ENCODE data around the gene LCLAT1. TPM values are rescaled to one million over a fixed set of nuclear protein-coding genes. Genes with fewer than 3 reads are reported as not detected.

Gene LCLAT1
- total RNA-seq, 2 experiments from 2014 or later: 18.6 to 22.8 TPM

DNA sequence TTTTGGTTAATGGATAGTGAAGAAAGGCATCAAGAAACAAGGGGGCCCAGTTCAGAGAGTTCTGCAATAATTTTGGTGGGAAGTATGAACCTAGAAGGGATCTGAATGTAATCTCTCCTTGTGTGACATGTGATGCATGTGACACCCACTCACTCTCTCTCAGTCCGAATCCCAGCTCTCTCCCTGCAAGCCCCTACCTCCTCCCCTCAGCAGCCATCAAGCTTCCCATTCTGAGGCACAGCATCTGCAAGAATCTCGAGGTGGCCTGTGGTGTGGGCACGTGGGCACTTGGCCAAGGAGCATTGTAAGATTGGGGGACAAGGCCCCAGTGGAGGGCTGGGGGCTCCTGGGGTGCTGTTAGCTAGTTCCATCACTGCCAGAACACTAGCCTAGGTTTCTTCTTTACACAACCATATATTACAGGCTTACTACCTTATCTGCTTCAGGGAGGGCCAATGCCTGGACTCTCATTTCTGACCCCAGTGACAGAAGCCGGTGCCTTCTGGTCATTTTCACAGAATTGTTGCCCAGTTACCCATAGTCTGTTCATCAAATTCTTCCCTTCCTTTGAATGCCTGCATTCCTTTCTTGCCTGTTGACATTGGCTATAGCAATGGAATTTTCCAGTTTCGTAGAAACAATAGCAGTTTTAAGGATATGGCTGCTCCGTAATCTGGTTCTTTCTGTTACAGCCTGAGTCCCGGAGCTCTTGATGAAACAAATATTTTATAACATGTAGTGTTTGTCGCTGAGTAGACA, 13.3 kb upstream of the LCLAT1 start:
- Mint-ChIP-seq H3K27me3 (no peaks in the 10 kb centered on the region), H3K4me3 (no peak overlapping the region), H3K4me1 (peaks cover 4% of the 10 kb centered on the region), H3K9me3 (ENCODE audit: low read depth) (no peaks in the 10 kb centered on the region), H3K27ac (no peak overlapping the region), H3K36me3 (no peaks in the 10 kb centered on the region)
- ATAC-seq (no peak), DNase-seq (no peak)
- CTCF ChIA-PET: no interaction called here

DNA sequence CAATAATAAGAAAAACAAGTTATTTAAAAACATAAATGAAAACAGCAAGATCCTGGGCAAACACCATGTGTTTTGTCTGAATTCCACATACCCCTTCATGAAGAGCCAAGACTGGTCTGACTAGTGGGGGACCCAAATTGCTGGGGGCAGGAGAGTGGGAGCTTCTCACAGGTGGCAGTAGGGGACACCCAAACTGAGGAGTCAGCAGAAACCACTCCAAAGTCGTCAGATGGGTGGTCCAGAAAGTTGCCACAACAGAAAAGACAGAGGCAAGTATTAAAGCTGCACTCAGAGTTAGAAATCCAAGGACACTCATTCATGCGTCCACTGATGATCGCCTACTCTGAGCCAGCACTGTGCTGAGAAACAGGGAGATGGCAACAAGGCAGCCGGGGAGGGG, 12.3 kb upstream of the LCLAT1 start:
- no peaks in the 10 kb centered on the region for H3K27me3 Mint-ChIP-seq
- ATAC-seq (no peak), DNase-seq (no peak)
- peaks cover 4% of the 10 kb centered on the region for H3K4me1 Mint-ChIP-seq
- H3K9me3 Mint-ChIP-seq (ENCODE audit: low read depth): no peaks in the 10 kb centered on the region
- no peaks in the 10 kb centered on the region for H3K36me3 Mint-ChIP-seq
- CTCF ChIA-PET: no interaction called here
- H3K27ac Mint-ChIP-seq: no peak overlapping the region
- H3K4me3 Mint-ChIP-seq: no peak overlapping the region

DNA sequence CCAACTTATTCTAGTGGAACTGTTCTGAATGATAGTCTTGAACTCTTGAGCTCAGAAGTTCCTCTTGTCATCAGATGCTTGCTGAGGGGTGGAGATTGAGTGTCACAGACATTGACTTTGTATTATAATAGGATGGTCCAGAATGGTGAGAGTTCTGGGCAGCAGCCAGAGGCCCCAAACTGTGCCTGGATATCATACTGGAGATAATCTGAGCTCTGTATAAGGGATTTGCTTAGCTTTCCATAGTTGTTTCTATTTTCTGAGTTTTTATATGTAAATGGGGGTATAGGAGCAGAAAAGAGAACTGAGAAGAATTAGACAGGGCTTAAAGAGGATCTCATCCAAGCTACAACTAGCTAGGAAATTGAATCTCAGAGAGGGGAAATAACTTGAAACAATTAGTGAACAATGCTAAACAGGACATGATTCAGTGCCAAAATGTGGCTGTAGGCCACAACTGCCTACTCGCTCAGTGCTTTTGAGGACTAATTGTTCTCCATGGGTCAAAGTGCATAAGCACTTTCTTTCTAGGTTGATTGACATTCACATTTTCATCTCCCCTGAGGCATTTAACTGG, 10.1 kb upstream of the LCLAT1 start:
- ATAC-seq (no peak), DNase-seq (no peak)
- CTCF ChIA-PET: interaction anchor here (1.3 to 1.4 kb wide), 3 partner anchors 14 to 275 kb away, joined by 3 to 4 read pairs (median 3); no protein-coding TSS in a partner anchor
- H3K27ac Mint-ChIP-seq: no peak overlapping the region
- no peaks in the 10 kb centered on the region for H3K27me3 Mint-ChIP-seq
- H3K4me3 Mint-ChIP-seq: no peak overlapping the region
- no peaks in the 10 kb centered on the region for H3K9me3 Mint-ChIP-seq (ENCODE audit: low read depth)
- H3K4me1 Mint-ChIP-seq: peaks cover 4% of the 10 kb centered on the region
- H3K36me3 Mint-ChIP-seq: no peaks in the 10 kb centered on the region

DNA sequence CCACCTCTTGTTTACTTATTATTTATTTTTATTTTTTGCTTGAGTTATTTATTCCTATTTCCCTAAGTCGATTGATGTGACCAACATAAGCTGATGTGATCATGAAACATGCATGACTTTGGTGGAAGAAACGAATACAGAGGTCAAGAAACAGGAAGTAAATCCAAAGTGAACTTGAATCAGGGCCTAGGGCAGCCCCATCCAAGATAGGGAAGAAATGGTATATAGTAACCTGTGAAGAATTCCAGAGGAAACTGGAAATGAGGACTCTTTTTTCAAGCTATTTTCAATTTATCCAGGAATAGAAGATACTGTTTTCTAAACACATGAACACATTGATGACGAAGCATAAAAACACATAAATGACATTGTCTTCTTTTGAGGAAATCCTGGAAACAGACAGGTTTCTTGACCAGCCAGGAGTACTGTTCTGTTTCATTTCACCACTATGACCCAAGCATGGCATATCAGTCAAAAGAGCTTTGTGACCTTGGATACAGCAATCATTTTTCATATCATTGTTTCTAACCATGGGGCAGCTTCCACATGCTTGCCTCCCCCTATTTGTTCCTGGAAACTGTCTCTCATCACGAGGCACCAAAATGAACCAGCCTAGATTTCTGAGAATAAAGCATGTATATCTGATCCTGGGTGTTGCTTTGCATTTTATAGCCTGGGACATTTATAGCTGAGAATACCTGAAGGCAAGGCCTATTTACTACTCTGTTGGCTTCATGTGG, 9.1 kb upstream of the LCLAT1 start:
- CTCF ChIA-PET: interaction anchor here (1.3 kb wide), 1 partner anchor 225 kb away, joined by 3 read pairs; no protein-coding TSS in a partner anchor
- DNase-seq (no peak), ATAC-seq (no peak)
- Mint-ChIP-seq H3K36me3 (no peaks in the 10 kb centered on the region), H3K4me1 (peaks cover 4% of the 10 kb centered on the region), H3K27ac (no peak overlapping the region), H3K4me3 (no peak overlapping the region), H3K27me3 (no peaks in the 10 kb centered on the region), H3K9me3 (ENCODE audit: low read depth) (no peaks in the 10 kb centered on the region)

DNA sequence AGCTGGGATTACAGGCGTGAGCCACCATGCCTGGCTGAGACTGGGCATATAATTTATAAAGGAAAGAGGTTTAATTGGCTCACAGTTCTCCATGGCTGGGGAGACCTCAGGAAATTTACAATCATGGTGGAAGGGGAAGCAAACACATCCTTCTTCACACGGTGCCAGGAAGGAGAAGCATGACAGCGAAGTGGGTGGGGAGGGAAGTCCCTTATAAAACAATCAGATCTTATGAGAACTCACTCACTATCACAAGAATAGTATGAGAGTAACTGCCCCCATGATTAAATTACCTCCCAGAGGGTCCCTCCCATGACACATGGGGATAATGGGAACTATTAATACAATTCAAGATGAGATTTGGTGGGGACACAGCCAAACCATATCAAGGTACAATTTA, 7.8 kb upstream of the LCLAT1 start:
- CTCF ChIA-PET: no interaction called here
- H3K9me3 Mint-ChIP-seq (ENCODE audit: low read depth): no peaks in the 10 kb centered on the region
- peaks cover 4% of the 10 kb centered on the region for H3K4me1 Mint-ChIP-seq
- no peak overlapping the region for H3K4me3 Mint-ChIP-seq
- H3K36me3 Mint-ChIP-seq: no peaks in the 10 kb centered on the region
- DNase-seq: no peak
- no peaks in the 10 kb centered on the region for H3K27me3 Mint-ChIP-seq
- no peak overlapping the region for H3K27ac Mint-ChIP-seq
- ATAC-seq: no peak

DNA sequence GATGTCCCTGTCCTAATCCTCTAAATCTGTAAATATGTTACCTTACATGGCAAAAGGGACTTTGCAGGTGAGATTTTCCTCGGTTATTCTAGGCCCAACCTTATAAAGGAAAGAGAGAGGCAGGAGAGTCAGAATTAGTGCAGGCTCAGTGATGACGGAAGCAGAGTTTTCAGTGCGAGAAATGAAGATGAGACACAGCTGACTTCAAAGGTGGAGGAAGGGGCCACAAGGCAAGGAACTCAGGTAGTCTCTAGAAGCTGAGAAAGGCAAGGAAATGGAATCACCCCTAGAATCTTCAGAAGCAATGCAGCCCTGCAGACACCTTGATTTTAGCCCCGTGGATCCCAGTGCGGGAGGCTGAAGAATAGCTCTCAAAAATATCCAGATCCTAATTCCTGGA, 7.2 kb upstream of the LCLAT1 start:
- Mint-ChIP-seq H3K27ac (no peak overlapping the region), H3K4me1 (peaks cover 4% of the 10 kb centered on the region), H3K27me3 (no peaks in the 10 kb centered on the region), H3K9me3 (ENCODE audit: low read depth) (no peaks in the 10 kb centered on the region), H3K36me3 (no peaks in the 10 kb centered on the region), H3K4me3 (no peak overlapping the region)
- DNase-seq: no peak
- ATAC-seq: no peak
- CTCF ChIA-PET: no interaction called here

DNA sequence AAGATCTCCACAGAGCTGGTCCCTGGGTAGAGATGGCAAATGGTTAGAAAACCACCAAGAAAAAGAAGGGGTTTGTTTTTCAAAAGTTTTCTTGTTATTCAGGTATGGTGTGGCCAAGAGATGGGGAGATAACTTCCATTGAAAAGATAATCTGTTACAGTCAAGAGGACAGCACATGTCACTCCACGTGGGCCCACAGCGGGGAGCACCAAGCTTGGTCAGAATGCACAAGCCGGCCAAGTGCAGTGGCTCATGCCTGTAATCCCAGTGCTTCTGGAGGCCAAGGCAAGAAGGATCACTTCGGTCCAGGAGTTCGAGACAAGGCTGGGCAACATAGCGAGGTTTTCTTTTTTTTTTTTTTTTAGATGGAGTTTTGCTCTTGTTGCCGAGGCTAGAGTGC, 6.0 kb upstream of the LCLAT1 start:
- ATAC-seq (no peak), DNase-seq (no peak)
- H3K27me3 Mint-ChIP-seq: no peaks in the 10 kb centered on the region
- H3K4me3 Mint-ChIP-seq: no peak overlapping the region
- no peak overlapping the region for H3K27ac Mint-ChIP-seq
- H3K4me1 Mint-ChIP-seq: peaks cover 4% of the 10 kb centered on the region
- CTCF ChIA-PET: no interaction called here
- no peaks in the 10 kb centered on the region for H3K9me3 Mint-ChIP-seq (ENCODE audit: low read depth)
- H3K36me3 Mint-ChIP-seq: no peaks in the 10 kb centered on the region

DNA sequence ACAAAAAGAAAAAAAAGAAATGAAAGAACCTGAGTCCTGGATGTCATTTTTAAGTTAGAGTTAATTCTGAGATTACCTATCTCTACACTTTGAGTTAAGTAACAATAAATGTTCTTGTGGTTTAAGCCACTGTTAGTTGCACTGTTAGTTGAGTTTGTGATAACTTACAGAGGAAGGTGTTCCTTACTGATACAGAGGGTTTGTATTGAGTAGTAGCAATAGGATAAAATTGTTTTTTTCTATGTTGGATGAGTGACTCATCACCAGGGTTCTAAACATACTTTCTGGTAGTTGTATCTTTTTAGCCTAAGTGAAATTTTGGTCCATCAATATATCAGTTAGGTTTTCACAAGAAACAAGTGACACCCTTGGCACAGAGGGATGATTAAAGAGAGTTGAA, 4.0 kb upstream of the LCLAT1 start:
- Mint-ChIP-seq H3K27me3 (no peaks in the 10 kb centered on the region), H3K4me3 (no peak overlapping the region), H3K27ac (no peak overlapping the region), H3K36me3 (no peaks in the 10 kb centered on the region), H3K9me3 (ENCODE audit: low read depth) (no peaks in the 10 kb centered on the region), H3K4me1 (peaks cover 13% of the 10 kb centered on the region)
- CTCF ChIA-PET: interaction anchor here (1.4 kb wide), 1 partner anchor 204 kb away, joined by 4 read pairs; no protein-coding TSS in a partner anchor
- ATAC-seq: no peak
- no peak for DNase-seq

DNA sequence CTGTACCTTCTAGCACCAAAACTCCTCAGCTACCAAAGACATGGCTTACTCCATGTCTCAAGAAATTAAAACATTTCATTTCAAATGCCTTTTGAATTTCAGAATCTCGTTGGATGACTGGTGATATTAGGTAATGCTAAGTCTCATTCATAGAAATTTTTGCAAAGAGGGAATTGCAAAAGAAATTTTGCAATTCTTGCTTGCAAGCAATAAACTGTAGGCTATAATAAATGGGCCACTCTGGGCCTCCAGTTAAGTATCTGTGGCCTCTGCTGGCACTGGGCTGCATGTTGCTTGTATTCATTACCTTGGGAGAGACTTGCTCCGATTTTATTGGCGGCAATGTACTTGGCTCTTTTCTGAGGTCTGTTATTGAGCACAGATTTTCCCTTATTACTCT, 2.8 kb upstream of the LCLAT1 start:
- Mint-ChIP-seq H3K27ac (no peak overlapping the region), H3K9me3 (ENCODE audit: low read depth) (no peaks in the 10 kb centered on the region)
- CTCF ChIA-PET: no interaction called here

DNA sequence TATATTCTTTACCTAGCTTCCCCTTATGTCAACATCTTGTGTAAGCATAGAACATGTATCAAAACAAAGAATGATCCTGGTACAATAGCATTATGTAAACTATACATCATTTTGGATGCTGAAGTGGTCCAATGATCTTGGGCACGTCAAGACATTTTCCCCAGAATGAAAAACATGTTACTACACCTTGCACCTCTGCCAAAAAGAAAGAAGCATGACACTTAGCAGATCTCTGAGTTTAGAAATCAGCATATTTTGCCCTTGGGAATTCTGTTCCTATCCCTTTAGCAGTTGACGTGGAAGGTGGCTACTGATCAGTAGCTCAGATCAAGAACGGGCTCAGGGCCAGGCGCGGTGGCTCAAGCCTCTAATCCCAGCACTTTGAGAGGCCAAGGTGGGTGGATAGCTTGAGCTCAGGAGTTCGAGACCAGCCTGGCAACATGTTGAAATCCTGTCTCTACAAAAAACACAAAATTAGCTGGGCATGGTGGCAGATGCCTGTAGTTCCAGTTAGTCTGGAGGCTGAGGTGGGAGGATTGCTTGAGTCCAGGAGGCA, 1.7 kb upstream of the LCLAT1 start:
- Mint-ChIP-seq H3K9me3 (ENCODE audit: low read depth) (no peaks in the 10 kb centered on the region), H3K4me3 (no peak overlapping the region), H3K4me1 (peaks cover 21% of the 10 kb centered on the region)

More for the DNA sequence above, 2.8 kb upstream of the LCLAT1 start:
- no peaks in the 10 kb centered on the region for H3K27me3 Mint-ChIP-seq
- no peak for DNase-seq
- no peak for ATAC-seq
- H3K4me3 Mint-ChIP-seq: no peak overlapping the region
- H3K36me3 Mint-ChIP-seq: peaks cover 2% of the 10 kb centered on the region
- H3K4me1 Mint-ChIP-seq: peaks cover 21% of the 10 kb centered on the region

DNA sequence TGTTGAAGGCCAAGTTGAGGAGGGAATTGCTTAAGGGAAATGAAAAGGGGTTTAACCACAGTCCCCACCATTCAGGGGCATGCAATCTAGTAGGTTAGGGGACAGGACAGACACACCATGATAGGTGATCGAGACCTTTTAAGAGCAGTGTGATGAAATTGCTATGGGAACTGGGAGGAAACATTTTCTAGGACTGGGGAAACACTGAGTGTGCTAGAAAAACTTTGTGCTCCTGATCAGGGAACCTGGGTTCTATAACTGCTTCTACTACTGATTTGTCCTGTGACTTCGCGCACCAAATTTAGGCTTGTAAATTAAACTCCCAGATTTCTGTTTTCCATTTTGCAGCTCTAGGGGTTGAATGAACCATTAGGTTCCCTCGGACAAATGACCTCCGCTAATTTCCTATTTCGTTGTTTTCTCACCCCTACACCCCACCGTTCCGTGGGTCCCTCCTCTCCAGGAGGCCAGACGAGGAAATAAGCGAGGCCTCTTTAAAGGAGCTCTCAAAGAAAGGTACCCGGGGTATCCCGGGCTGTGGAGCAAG, 371 bp upstream of the LCLAT1 start:
- ATAC-seq: peak; percentile 17
- H3K36me3 Mint-ChIP-seq: peaks cover 2% of the 10 kb centered on the region
- CTCF ChIA-PET: interaction anchor here (0.9 to 2.4 kb wide), 8 partner anchors 15 to 282 kb away, joined by 3 to 13 read pairs (median 6); partner anchors contain the start of gene LBH
- H3K4me3 Mint-ChIP-seq: peak overlapping the region; percentile 88
- peaks cover 21% of the 10 kb centered on the region for H3K4me1 Mint-ChIP-seq
- H3K27me3 Mint-ChIP-seq: no peaks in the 10 kb centered on the region
- peak overlapping the region; percentile 92 for H3K27ac Mint-ChIP-seq
- H3K9me3 Mint-ChIP-seq (ENCODE audit: low read depth): no peaks in the 10 kb centered on the region
- no peak for DNase-seq

More for the DNA sequence above, 1.7 kb upstream of the LCLAT1 start:
- no peak for ATAC-seq
- CTCF ChIA-PET: interaction anchor here (1.7 to 2.4 kb wide), 3 partner anchors 23 to 266 kb away, joined by 7 to 9 read pairs (median 8); partner anchors contain the start of gene LBH
- no peaks in the 10 kb centered on the region for H3K27me3 Mint-ChIP-seq
- H3K36me3 Mint-ChIP-seq: peaks cover 2% of the 10 kb centered on the region
- DNase-seq: no peak
- H3K27ac Mint-ChIP-seq: no peak overlapping the region

DNA sequence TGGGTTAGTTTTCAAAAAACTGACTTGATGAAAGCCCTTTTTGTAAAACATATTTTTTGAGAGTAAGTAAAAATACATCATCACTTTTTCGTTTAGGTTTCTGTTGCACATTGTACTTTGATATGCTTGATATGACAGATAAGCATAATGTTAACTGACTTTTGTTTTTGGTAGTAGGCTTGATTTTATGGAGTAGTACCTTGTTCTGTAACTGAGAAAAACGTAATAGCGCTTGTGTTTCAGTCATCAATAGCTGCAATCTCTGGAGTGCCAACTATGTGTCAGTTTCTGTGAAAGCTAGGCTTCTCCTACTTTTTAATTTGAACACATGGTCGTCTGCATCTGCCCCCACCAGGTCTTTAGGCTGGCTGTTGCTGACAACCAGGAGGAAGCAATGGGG, 1.3 kb downstream of the LCLAT1 start:
- H3K9me3 Mint-ChIP-seq (ENCODE audit: low read depth): no peaks in the 10 kb centered on the region
- CTCF ChIA-PET: interaction anchor here (0.9 to 1.3 kb wide), 3 partner anchors 14 to 283 kb away, joined by 3 to 4 read pairs (median 4); no protein-coding TSS in a partner anchor
- DNase-seq (no peak), ATAC-seq (no peak)
- H3K36me3 Mint-ChIP-seq: peaks cover 3% of the 10 kb centered on the region
- no peaks in the 10 kb centered on the region for H3K27me3 Mint-ChIP-seq
- peak overlapping the region; percentile 92 for H3K27ac Mint-ChIP-seq
- H3K4me1 Mint-ChIP-seq: peaks cover 23% of the 10 kb centered on the region
- H3K4me3 Mint-ChIP-seq: peak overlapping the region; percentile 88

DNA sequence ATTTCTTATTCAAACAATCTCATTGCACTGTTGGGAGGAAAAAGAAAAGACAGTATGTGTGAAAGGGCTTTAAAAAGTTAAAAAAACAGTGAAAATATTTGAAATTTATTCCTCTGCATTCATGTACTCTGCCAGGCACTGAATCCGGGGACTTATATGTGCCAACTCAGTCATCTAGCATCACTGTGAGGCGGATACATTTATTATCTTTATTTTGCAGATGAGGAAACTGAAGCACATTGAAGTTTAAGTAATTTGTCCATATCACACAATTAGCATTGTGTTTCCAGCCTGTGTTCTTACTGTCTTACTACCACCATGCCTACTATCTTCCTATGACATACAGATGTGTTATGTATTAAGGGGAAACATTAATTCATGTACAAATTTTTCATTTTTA, 1.8 kb downstream of the LCLAT1 start:
- Mint-ChIP-seq H3K4me1 (peaks cover 23% of the 10 kb centered on the region), H3K36me3 (peaks cover 3% of the 10 kb centered on the region), H3K9me3 (ENCODE audit: low read depth) (no peaks in the 10 kb centered on the region), H3K4me3 (peak overlapping the region; percentile 88), H3K27ac (peak overlapping the region; percentile 92), H3K27me3 (no peaks in the 10 kb centered on the region)
- no peak for ATAC-seq
- DNase-seq: no peak
- CTCF ChIA-PET: no interaction called here

All from activated CD8-positive, alpha-beta memory T cell treated with anti-CD3 and anti-CD28 coated beads, Interleukin-2, amount 10 ng/mL, durations not matched to agents 7 days and 5 days (primary cell).